Endothelial cell of umbilical vein (primary cell): Measurements from ENCODE around the gene USP8. TPM values are rescaled to one million over a fixed set of nuclear protein-coding genes. Genes with fewer than 3 reads are reported as not detected.

Experiments
- BruUV-seq: library from RNA; stranded (reverse); fragments of 400-500 nt; replicated peaks from 2 replicates; lab custom pipeline; 2021; lab: Mats Ljungman, UMichigan
- CTCF ChIA-PET: fragments of 300-600, 350-600 bp; sonication (Branson Sonifier 250); formaldehyde crosslinking; loops from one replicate; lab custom pipeline; 2021; ENCODE audit warnings: antibody characterized with exemption, inconsistent platforms; lab: Charles Lee
- POLR2A ChIA-PET: fragments of 300-600, 350-600 bp; sonication (Branson Sonifier 250); formaldehyde crosslinking; loops from one replicate; lab custom pipeline; 2021; ENCODE audit warnings: antibody characterized with exemption, inconsistent platforms; lab: Charles Lee
- DNase-seq: peaks from one replicate; pipeline ENCODE4 v3.0.0-alpha.2; 2011; ENCODE audit warnings: low read depth, low spot score
- FAIRE-seq: peaks from 2 replicates; lab custom pipeline; 2011; peaks lifted over from hg19 to GRCh38; lab: Jason Lieb, UNC
- H2AFZ ChIP-seq: 2 replicates; pipeline ENCODE4 v1.6.0; 2012; ENCODE audit warnings: low read depth, low read length, control low read depth, inconsistent platforms
- H3K27ac ChIP-seq: 2 replicates; pipeline ENCODE4 v1.5.1; 2011; ENCODE audit warnings: low read depth, mild to moderate bottlenecking, control low read depth, low read length, moderate library complexity; ENCODE audit not compliant: insufficient read depth
- H3K27me3 ChIP-seq, 2 experiments: 2 replicates each; pipeline versions ENCODE4 v1.6.0 to v1.6.1; 2011; ENCODE audit warnings: low read length in 2 of 2, mixed read lengths in 1 of 2; ENCODE audit not compliant: control insufficient read depth in 2 of 2, insufficient read depth in 2 of 2
- H3K36me3 ChIP-seq, 2 experiments: 2 replicates in 1 of 2; 3 replicates in 1 of 2; pipeline ENCODE4 v1.5.1; 2011; ENCODE audit warnings: low read length in 2 of 2, mild to moderate bottlenecking in 1 of 2, moderate library complexity in 1 of 2; ENCODE audit not compliant: control insufficient read depth in 2 of 2, insufficient read depth in 2 of 2; ENCODE audit errors: extremely low read depth in 1 of 2
- H3K4me1 ChIP-seq: 3 replicates; pipeline ENCODE4 v1.5.1; 2011; ENCODE audit warnings: mild to moderate bottlenecking, low read length; ENCODE audit not compliant: control insufficient read depth, insufficient read depth; ENCODE audit errors: extremely low read depth
- H3K4me2 ChIP-seq: 2 replicates; pipeline ENCODE4 v1.6.1; 2011; ENCODE audit warnings: low read length, control low read depth, mixed read lengths; ENCODE audit not compliant: insufficient read depth
- H3K4me3 ChIP-seq, 3 experiments: fragments of 200-600 bp in 1 of 3; sonication (generic), shearing (Covaris generic) in 1 of 3; replicated peaks in 1 of 3; 2 replicates each; pipeline ENCODE4 v1.5.1; 2011 to 2016; ENCODE audit warnings: control low read depth in 3 of 3, low read length in 3 of 3, mild to moderate bottlenecking in 2 of 3, inconsistent platforms in 1 of 3, low read depth in 1 of 3, moderate library complexity in 1 of 3; ENCODE audit not compliant: insufficient read depth in 1 of 3
- H3K79me2 ChIP-seq: 2 replicates; pipeline ENCODE4 v1.6.0; 2012; ENCODE audit warnings: low read length, inconsistent platforms; ENCODE audit not compliant: control insufficient read depth, insufficient read depth
- H3K9ac ChIP-seq: replicated peaks from 2 replicates; pipeline ENCODE3; 2011; ENCODE audit warnings: low read length, control low read depth; ENCODE audit not compliant: insufficient read depth; ENCODE audit errors: extremely low read depth
- H3K9me1 ChIP-seq: replicated peaks from 3 replicates; pipeline ENCODE4 v1.6.0; 2011; ENCODE audit warnings: mild to moderate bottlenecking, low read length; ENCODE audit not compliant: control insufficient read depth, insufficient read depth; ENCODE audit errors: extremely low read depth
- H3K9me3 ChIP-seq: replicated peaks from 2 replicates; pipeline ENCODE4 v1.5.1; 2012; ENCODE audit warnings: low read length, inconsistent platforms; ENCODE audit not compliant: control insufficient read depth, insufficient read depth
- H4K20me1 ChIP-seq: replicated peaks from 2 replicates; pipeline ENCODE3; 2011; ENCODE audit warnings: mild to moderate bottlenecking, low read length; ENCODE audit not compliant: control insufficient read depth, insufficient read depth; ENCODE audit errors: extremely low read depth
- CTCF ChIP-seq, 2 donors: IDR thresholded peaks; 1 replicate in 1 of 2; 2 replicates in 1 of 2; pipeline ENCODE4 v1.5.1; 2011; ENCODE audit warnings: low read length in 2 of 2, mild to moderate bottlenecking in 2 of 2, moderate library complexity in 2 of 2, control low read depth in 1 of 2, inconsistent platforms in 1 of 2, low read depth in 1 of 2; ENCODE audit not compliant: insufficient read depth in 1 of 2; ENCODE audit errors: extremely low read depth in 1 of 2
- EZH2 ChIP-seq: IDR thresholded peaks from 2 replicates; pipeline ENCODE4 v1.6.1; 2012; ENCODE audit warnings: borderline replicate concordance, low read depth, mild to moderate bottlenecking, moderate library complexity, low read length, inconsistent platforms; ENCODE audit not compliant: severe bottlenecking
- FOS ChIP-seq: IDR thresholded peaks from 2 replicates; pipeline ENCODE4 v1.6.1; 2011; ENCODE audit warnings: mild to moderate bottlenecking, low read length, moderate library complexity, borderline replicate concordance; ENCODE audit not compliant: insufficient read depth
- GATA2 ChIP-seq: IDR thresholded peaks from 2 replicates; pipeline ENCODE4 v1.7.0; 2011; ENCODE audit warnings: low read depth, mild to moderate bottlenecking, moderate library complexity, mixed read lengths, low read length; ENCODE audit not compliant: insufficient read length, insufficient read depth
- JUN ChIP-seq: IDR thresholded peaks from 2 replicates; pipeline ENCODE4 v1.6.1; 2011; ENCODE audit warnings: borderline replicate concordance, low read depth; ENCODE audit not compliant: insufficient read length, insufficient read depth
- MYC ChIP-seq: IDR thresholded peaks from one replicate; pipeline ENCODE4 v1.6.1; 2011; ENCODE audit warnings: mild to moderate bottlenecking, low read depth, low read length
- POLR2A ChIP-seq: IDR thresholded peaks from 2 replicates; pipeline ENCODE4 v1.6.1; 2012; ENCODE audit warnings: low read depth, mild to moderate bottlenecking, control low read depth, low read length
- POLR2AphosphoS5 ChIP-seq: IDR thresholded peaks from 2 replicates; pipeline ENCODE4 v1.6.1; 2012; ENCODE audit warnings: low read depth, mild to moderate bottlenecking, control low read depth, low read length, moderate library complexity; ENCODE audit not compliant: insufficient read depth
- dilution Hi-C: fragments of 300-500 bp; cut with MboI; formaldehyde crosslinking; loops from one replicate; pipeline ENCODE4 v1.15.0; 2019; ENCODE audit warnings: low sequenced_read_pairs; ENCODE audit not compliant: extremely low pct_ligation_motif_present
- intact Hi-C: fragments of 100-400 bp; cut with micrococcal nuclease; formaldehyde crosslinking; loops from one replicate; pipeline ENCODE4 v1.10.0; 2022
- polyA plus RNA-seq, 4 experiments: library from polyadenylated mRNA; depleted of rRNA in 3 of 4; stranded (reverse) in 3 of 4; unstranded in 1 of 4; fragments of >200 nt; gene quantifications; 2 replicates each; pipeline versions ENCODE4 v1.2.1 to v1.2.3, GENCODE V29; 2011 to 2012; ENCODE audit warnings: missing spikeins in 1 of 4
- total RNA-seq: library from RNA; stranded (reverse); gene quantifications from 2 replicates; pipeline ENCODE4 v1.2.3, GENCODE V29; 2021
- TF ChIP-seq, protein P1 (sequence below): IDR thresholded peaks from 2 replicates; pipeline ENCODE4 v1.6.1; 2011; ENCODE audit not compliant: insufficient read depth, insufficient read length

USP8 gene
- total and polyA plus RNA-seq, 2 donors (not counting 3 experiments of a cell fraction or from before 2014, with no cell fraction given), result 19.0 to 44.8 TPM

GRCh38 chr15:50506121-50506520 lies 81.9 kb downstream of the USP8 start:
- Histone ChIP-seq H3K9me1 (no peaks in the 10 kb centered on the region), H4K20me1 (no peaks in the 10 kb centered on the region), H3K36me3 (peaks cover 0 to 2% of the 10 kb centered on the region in 2 experiments), H3K9me3 (no peaks in the 10 kb centered on the region), H3K4me1 (no peaks in the 10 kb centered on the region), H3K4me3 (no peak overlapping the region), H3K27ac (no peak overlapping the region), H3K4me2 (no peak overlapping the region), H2AFZ (no peak overlapping the region), H3K27me3 (no peaks in the 10 kb centered on the region), H3K9ac (no peak overlapping the region), H3K79me2 (no peaks in the 10 kb centered on the region)
- POLR2A ChIA-PET, result no interaction called here
- FAIRE-seq (no peak), DNase-seq (no peak)
- CTCF ChIA-PET, result interaction anchor here (0.7 to 1.9 kb wide), 3 partner anchors 10 to 173 kb away, joined by 3 to 7 read pairs (median 4); no protein-coding TSS in a partner anchor
- no peak for TF ChIP-seq POLR2A
- TF ChIP-seq EZH2, result no peak
- no peak for TF ChIP-seq POLR2AphosphoS5
- no peak for TF ChIP-seq GATA2
- no peak for TF ChIP-seq JUN
- no peak for TF ChIP-seq FOS
- no peak for TF ChIP-seq CTCF (IDR thresholded peaks at IDR 0.05; ENCODE audit: extremely low read depth in 1 of 2, insufficient read depth in 1 of 2, low read depth in 1 of 2, low read length in 2 of 2)
- TF ChIP-seq MYC, result no peak
- TF ChIP-seq, protein P1, sequence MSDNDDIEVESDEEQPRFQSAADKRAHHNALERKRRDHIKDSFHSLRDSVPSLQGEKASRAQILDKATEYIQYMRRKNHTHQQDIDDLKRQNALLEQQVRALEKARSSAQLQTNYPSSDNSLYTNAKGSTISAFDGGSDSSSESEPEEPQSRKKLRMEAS, result no peak
- dilution Hi-C loops, result no loop called here
- intact Hi-C loops, result no loop called here
- no TSS peak for BruUV-seq
